Liver (tissue), 3 donors: ENCODE data around the gene RIMS3.

ENCODE experiments used
- CTCF ChIP-seq: fragments of 150-350 bp; IDR thresholded peaks from 2 replicates; pipeline ENCODE4 v1.5.1; 2017; ENCODE audit warnings: improper control_type of control experiment, low read depth, low read length; ENCODE audit not compliant: missing input control
- RAD21 ChIP-seq, 2 donors: IDR thresholded peaks; 2 replicates each; pipeline ENCODE4 v1.6.1; 2016; ENCODE audit warnings: antibody characterized with exemption in 2 of 2, mild to moderate bottlenecking in 2 of 2
- donor health status: healthy.
- donor health status: healthy.

GRCh38 chr1:40588586-40588985 is 76.9 kb downstream of the RIMS3 start:
- TF ChIP-seq CTCF (no peak), RAD21 (IDR thresholded peaks at IDR 0.05) (no peak)
